Ectodermal cell (in vitro differentiated cells): ENCODE measurements around the gene BTG3.

Source experiments
- H3K27ac ChIP-seq: 2 replicates; pipeline ENCODE4 v1.7.0; 2013; ENCODE audit warnings: mild to moderate bottlenecking, low read depth, low read length; ENCODE audit not compliant: insufficient read depth, poor library complexity, severe bottlenecking
- H3K27me3 ChIP-seq: 2 replicates; pipeline ENCODE4 v1.7.0; 2013; ENCODE audit warnings: mild to moderate bottlenecking, low read length; ENCODE audit not compliant: insufficient read depth, control insufficient read depth, poor library complexity, severe bottlenecking
- H3K36me3 ChIP-seq: one replicate; pipeline ENCODE4 v1.7.0; 2013; ENCODE audit warnings: low read length; ENCODE audit not compliant: control insufficient read depth, insufficient read depth
- H3K4me1 ChIP-seq: one replicate; pipeline ENCODE4 v1.7.0; 2013; ENCODE audit warnings: low read length; ENCODE audit not compliant: control insufficient read depth, insufficient read depth
- H3K4me3 ChIP-seq: 2 replicates; pipeline ENCODE4 v1.7.0; 2013; ENCODE audit warnings: low read depth, low read length, control low read depth; ENCODE audit not compliant: insufficient read depth
- H3K9me3 ChIP-seq: 2 replicates; pipeline ENCODE4 v1.7.0; 2013; ENCODE audit warnings: mild to moderate bottlenecking, low read length, moderate library complexity; ENCODE audit not compliant: control insufficient read depth
- whole genome bisulfite sequencing, 2 experiments: methylation state at CpG; one replicate each; pipeline ENCODE4 v1.1.7; 2013; ENCODE audit warnings: missing lambda C conversion rate in 2 of 2; 5-methylcytosine and 5-hydroxymethylcytosine counted together

The BTG3 gene

GRCh38 chr21:17575076-17575475, 37.6 kb downstream of the BTG3 start:
- no peaks in the 10 kb centered on the region for H3K27me3 ChIP-seq
- no peaks in the 10 kb centered on the region for H3K4me1 ChIP-seq
- H3K4me3 ChIP-seq = no peak overlapping the region
- H3K36me3 ChIP-seq = no peaks in the 10 kb centered on the region
- 92 to 94% methylated on average over 5 of the region's 5 CpGs for WGBS, 2 experiments
- no peak overlapping the region for H3K27ac ChIP-seq
- H3K9me3 ChIP-seq = no peaks in the 10 kb centered on the region

GRCh38 chr21:17572431-17572830, 40.3 kb downstream of the BTG3 start:
- Histone ChIP-seq H3K36me3 (no peaks in the 10 kb centered on the region), H3K9me3 (no peaks in the 10 kb centered on the region), H3K27ac (no peak overlapping the region), H3K4me3 (no peak overlapping the region), H3K27me3 (no peaks in the 10 kb centered on the region), H3K4me1 (no peaks in the 10 kb centered on the region)
- WGBS, 2 experiments = 90% methylated on average over 6 of the region's 6 CpGs

GRCh38 chr21:17570786-17571185, 41.9 kb downstream of the BTG3 start:
- Histone ChIP-seq H3K9me3 (no peaks in the 10 kb centered on the region), H3K36me3 (peaks cover 3% of the 10 kb centered on the region), H3K27me3 (no peaks in the 10 kb centered on the region), H3K4me1 (no peaks in the 10 kb centered on the region), H3K27ac (no peak overlapping the region), H3K4me3 (no peak overlapping the region)
- 93 to 95% methylated on average over 9 of the region's 9 CpGs for WGBS, 2 experiments

- H3K4me3 ChIP-seq = no peak overlapping the region
- no peaks in the 10 kb centered on the region for H3K9me3 ChIP-seq
- no peaks in the 10 kb centered on the region for H3K27me3 ChIP-seq
- WGBS, 2 experiments = 98% methylated on average over 5 of the region's 5 CpGs
- no peak overlapping the region for H3K27ac ChIP-seq
- peaks cover 34% of the 10 kb centered on the region for H3K36me3 ChIP-seq
- no peaks in the 10 kb centered on the region for H3K4me1 ChIP-seq
Observed at GRCh38 chr21:17560377-17561025, 52.2 kb downstream of the BTG3 start.

GRCh38 chr21:17554679-17555465, 57.8 kb downstream of the BTG3 start:
- Histone ChIP-seq H3K36me3 (peaks cover 28% of the 10 kb centered on the region), H3K9me3 (no peaks in the 10 kb centered on the region), H3K4me3 (no peak overlapping the region), H3K4me1 (no peaks in the 10 kb centered on the region), H3K27ac (no peak overlapping the region), H3K27me3 (no peaks in the 10 kb centered on the region)
- 91 to 92% methylated on average over 5 of the region's 6 CpGs for WGBS, 2 experiments

GRCh38 chr21:17554120-17554519, 58.6 kb downstream of the BTG3 start:
- H3K36me3 ChIP-seq = peaks cover 31% of the 10 kb centered on the region
- 71 to 75% methylated on average over 2 of the region's 2 CpGs for WGBS, 2 experiments
- H3K4me3 ChIP-seq = no peak overlapping the region
- H3K27me3 ChIP-seq = no peaks in the 10 kb centered on the region
- H3K27ac ChIP-seq = no peak overlapping the region
- H3K4me1 ChIP-seq = no peaks in the 10 kb centered on the region
- H3K9me3 ChIP-seq = no peaks in the 10 kb centered on the region

- peaks cover 33% of the 10 kb centered on the region for H3K36me3 ChIP-seq
- no peak overlapping the region for H3K4me3 ChIP-seq
- no peaks in the 10 kb centered on the region for H3K27me3 ChIP-seq
- no peak overlapping the region for H3K27ac ChIP-seq
- H3K4me1 ChIP-seq = no peaks in the 10 kb centered on the region
- H3K9me3 ChIP-seq = no peaks in the 10 kb centered on the region
Observed at GRCh38 chr21:17552410-17552809, 60.3 kb downstream of the BTG3 start.

- 89 to 95% methylated on average over 5 of the region's 5 CpGs for WGBS, 2 experiments
- no peaks in the 10 kb centered on the region for H3K9me3 ChIP-seq
- H3K27ac ChIP-seq = no peak overlapping the region
- no peaks in the 10 kb centered on the region for H3K27me3 ChIP-seq
- no peaks in the 10 kb centered on the region for H3K4me1 ChIP-seq
- peaks cover 38% of the 10 kb centered on the region for H3K36me3 ChIP-seq
- no peak overlapping the region for H3K4me3 ChIP-seq
Observed at GRCh38 chr21:17550671-17551308, 61.9 kb downstream of the BTG3 start.

- H3K27me3 ChIP-seq = no peaks in the 10 kb centered on the region
- peaks cover 32% of the 10 kb centered on the region for H3K36me3 ChIP-seq
- H3K4me1 ChIP-seq = no peaks in the 10 kb centered on the region
- H3K27ac ChIP-seq = peak overlapping the region; percentile 39
- no peak overlapping the region for H3K4me3 ChIP-seq
- 94 to 95% methylated on average over 7 of the region's 7 CpGs for WGBS, 2 experiments
- H3K9me3 ChIP-seq = no peaks in the 10 kb centered on the region
Observed at GRCh38 chr21:17548262-17548661, 64.4 kb downstream of the BTG3 start.

GRCh38 chr21:17545007-17545406, 67.7 kb downstream of the BTG3 start:
- H3K27ac ChIP-seq = no peak overlapping the region
- no peaks in the 10 kb centered on the region for H3K27me3 ChIP-seq
- no peaks in the 10 kb centered on the region for H3K9me3 ChIP-seq
- peaks cover 25% of the 10 kb centered on the region for H3K36me3 ChIP-seq
- H3K4me1 ChIP-seq = peaks cover 10% of the 10 kb centered on the region
- H3K4me3 ChIP-seq = no peak overlapping the region
- WGBS, 2 experiments = 100% methylated on average over 1 of the region's 1 CpG
